HepG2 (cell line): ENCODE data around the gene HRNR. TPM values are rescaled to one million over a fixed set of nuclear protein-coding genes. Genes with fewer than 3 reads are reported as not detected.

ENCODE experiments used
- CC2D1A ChIP-seq: sonication (generic); formaldehyde crosslinking; IDR thresholded peaks from 2 replicates; pipeline ENCODE4 v1.8.1; 2023; ENCODE audit warnings: mild to moderate bottlenecking, missing genetic modification reagents
- ERF ChIP-seq: IDR thresholded peaks from 2 replicates; pipeline ENCODE4 v1.6.1; 2018; ENCODE audit warnings: missing biosample characterization, missing genetic modification reagents
- FOXA1 ChIP-seq, 2 experiments: fragments of 450-650 bp in 1 of 2; sonication (generic) in 1 of 2; formaldehyde crosslinking in 1 of 2; IDR thresholded peaks; 2 replicates each; pipeline versions ENCODE4 v1.4.0 to v1.6.1; 2016 to 2020; ENCODE audit warnings: missing genetic modification reagents in 1 of 2
- ZFYVE20 ChIP-seq: sonication (generic); formaldehyde crosslinking; IDR thresholded peaks from 2 replicates; pipeline ENCODE4 v1.8.0; 2023; ENCODE audit warnings: low read depth, mild to moderate bottlenecking, moderate library complexity, missing genetic modification reagents, borderline replicate concordance
- ZNF232 ChIP-seq: sonication (generic); formaldehyde crosslinking; IDR thresholded peaks from 2 replicates; pipeline ENCODE4 v1.4.0; 2020; ENCODE audit warnings: missing genetic modification reagents, borderline replicate concordance
- ZNF614 ChIP-seq: IDR thresholded peaks from 2 replicates; pipeline ENCODE4 v1.6.1; 2018; ENCODE audit warnings: missing biosample characterization, missing genetic modification reagents, inconsistent platforms, borderline replicate concordance
- ZNF646 ChIP-seq: sonication (generic); formaldehyde crosslinking; IDR thresholded peaks from 2 replicates; pipeline ENCODE4 v1.9.0; 2021; ENCODE audit warnings: mild to moderate bottlenecking, missing genetic modification reagents
- polyA plus RNA-seq, 8 experiments: library from polyadenylated mRNA; depleted of rRNA in 3 of 8; stranded (reverse) in 7 of 8; unstranded in 1 of 8; fragments of >200 nt; fragmentation: Illumina TruSeq in 4 of 8; extraction: Trizol in 4 of 8; gene quantifications; 2 replicates each; pipeline versions ENCODE4 v1.2.1 to v1.2.3, GENCODE V29; 2011 to 2016; ENCODE audit warnings: low read depth in 4 of 8, missing spikeins in 1 of 8, mixed read lengths in 1 of 8; ENCODE audit not compliant: insufficient read depth in 1 of 8
- total RNA-seq, 5 experiments: library from RNA; depleted of rRNA; stranded (reverse); fragments of >200 nt; fragmentation: Illumina TruSeq; extraction: Trizol; gene quantifications; 2 replicates each; pipeline ENCODE4 v1.2.3, GENCODE V29; 2016; ENCODE audit warnings: low read depth in 1 of 5

The HRNR gene
- total and polyA plus RNA-seq, 2 of the 13 experiments (the other 11 are each of a cell fraction or from before 2014, with no cell fraction given) = not detected

- TF ChIP-seq ZNF646 = no peak
- no peak for TF ChIP-seq ERF (CRISPR knock-in tag)
- TF ChIP-seq ZFYVE20 (CRISPR knock-in tag) = no peak
- TF ChIP-seq ZNF232 = no peak
- TF ChIP-seq ZNF614 (CRISPR knock-in tag) = no peak
- no peak for TF ChIP-seq FOXA1 (IDR thresholded peaks at IDR 0.05)
- no peak for TF ChIP-seq FOXA1 (CRISPR knock-in tag; IDR thresholded peaks at IDR 0.05)
- TF ChIP-seq CC2D1A (CRISPR knock-in tag) = no peak
Observed at GRCh38 chr1:152227310-152227928, 3.4 kb upstream of the HRNR start (continued).
